Activated CD8-positive, alpha-beta memory T cell treated with anti-CD3 and anti-CD28 coated beads, Interleukin-2, amount 10 ng/mL, durations not matched to agents 7 days and 5 days (primary cell): ENCODE measurements around the gene RALY. TPM values are rescaled to one million over a fixed set of nuclear protein-coding genes. Genes with fewer than 3 reads are reported as not detected.

Source experiments
- ATAC-seq: fragments of 150-1000 bp; cut with Tn5 transposase; one replicate; pipeline ENCODE4 v1.10.0; 2021; ENCODE audit warnings: moderate library complexity
- CTCF ChIA-PET: fragments of 350-600 bp; sonication (Branson Sonifier 250); formaldehyde crosslinking; loops from one replicate; lab custom pipeline; 2021; ENCODE audit warnings: antibody characterized with exemption; lab: Charles Lee
- DNase-seq: peaks from one replicate; pipeline ENCODE4 v3.0.0-alpha.2; 2020
- H3K27ac Mint-ChIP-seq: one replicate; pipeline ENCODE4 v1.8.0; 2021; ENCODE audit warnings: mild to moderate bottlenecking, mixed read lengths
- H3K27me3 Mint-ChIP-seq: one replicate; pipeline ENCODE4 v1.8.0; 2021; ENCODE audit warnings: mixed read lengths
- H3K36me3 Mint-ChIP-seq: one replicate; pipeline ENCODE4 v1.8.0; 2021; ENCODE audit warnings: mild to moderate bottlenecking, mixed read lengths
- H3K4me1 Mint-ChIP-seq: one replicate; pipeline ENCODE4 v1.8.0; 2021; ENCODE audit warnings: mixed read lengths
- H3K4me3 Mint-ChIP-seq: one replicate; pipeline ENCODE4 v1.8.0; 2021; ENCODE audit warnings: mild to moderate bottlenecking, moderate library complexity, mixed read lengths
- H3K9me3 Mint-ChIP-seq: one replicate; pipeline ENCODE4 v1.8.0; 2022; ENCODE audit warnings: low read depth, mixed read lengths
- total RNA-seq, 2 experiments: library from RNA; stranded (reverse); gene quantifications; one replicate each; pipeline ENCODE4 v1.2.3, GENCODE V29; 2021

The RALY gene
- total RNA-seq, 2 experiments from 2014 or later: 177 to 221 TPM

- peaks cover 5% of the 10 kb centered on the region for H3K4me1 Mint-ChIP-seq
- DNase-seq: no peak
- H3K27ac Mint-ChIP-seq: peak overlapping the region; percentile 35
- no peaks in the 10 kb centered on the region for H3K27me3 Mint-ChIP-seq
- ATAC-seq: no peak
- no peaks in the 10 kb centered on the region for H3K9me3 Mint-ChIP-seq
- CTCF ChIA-PET: no interaction called here
- H3K36me3 Mint-ChIP-seq: peaks cover 41% of the 10 kb centered on the region
- no peak overlapping the region for H3K4me3 Mint-ChIP-seq
These were observed 90.7 kb downstream of the RALY start for GRCh38 chr20:34084227-34084923.

- Mint-ChIP-seq H3K36me3 (peaks cover 46% of the 10 kb centered on the region), H3K4me3 (no peak overlapping the region), H3K27me3 (no peaks in the 10 kb centered on the region), H3K9me3 (no peaks in the 10 kb centered on the region), H3K27ac (no peak overlapping the region), H3K4me1 (peaks cover 5% of the 10 kb centered on the region)
- CTCF ChIA-PET: no interaction called here
- no peak for DNase-seq
- no peak for ATAC-seq
These were observed 91.9 kb downstream of the RALY start for GRCh38 chr20:34085544-34086040.

GRCh38 chr20:34088305-34089174 lies 94.8 kb downstream of the RALY start:
- H3K4me1 Mint-ChIP-seq: peaks cover 5% of the 10 kb centered on the region
- DNase-seq: no peak
- CTCF ChIA-PET: no interaction called here
- H3K9me3 Mint-ChIP-seq: no peaks in the 10 kb centered on the region
- no peak for ATAC-seq
- no peaks in the 10 kb centered on the region for H3K27me3 Mint-ChIP-seq
- H3K4me3 Mint-ChIP-seq: no peak overlapping the region
- peak overlapping the region; percentile 33 for H3K27ac Mint-ChIP-seq
- H3K36me3 Mint-ChIP-seq: peaks cover 62% of the 10 kb centered on the region

GRCh38 chr20:34089175-34089479 lies 95.4 kb downstream of the RALY start:
- Mint-ChIP-seq H3K27me3 (no peaks in the 10 kb centered on the region), H3K27ac (no peak overlapping the region), H3K9me3 (no peaks in the 10 kb centered on the region), H3K4me1 (peaks cover 5% of the 10 kb centered on the region), H3K36me3 (peaks cover 67% of the 10 kb centered on the region), H3K4me3 (no peak overlapping the region)
- no peak for DNase-seq
- CTCF ChIA-PET: no interaction called here
- ATAC-seq: no peak

GRCh38 chr20:34089655-34090345 lies 96.1 kb downstream of the RALY start:
- no peak for DNase-seq
- CTCF ChIA-PET: interaction anchor here (1.2 to 1.3 kb wide), 2 partner anchors 11 to 36 kb away, joined by 3 read pairs; no protein-coding TSS in a partner anchor
- Mint-ChIP-seq H3K9me3 (no peaks in the 10 kb centered on the region), H3K4me1 (peaks cover 5% of the 10 kb centered on the region), H3K27me3 (no peaks in the 10 kb centered on the region), H3K4me3 (no peak overlapping the region), H3K36me3 (peaks cover 66% of the 10 kb centered on the region), H3K27ac (no peak overlapping the region)
- ATAC-seq: no peak

GRCh38 chr20:34090645-34091044 lies 96.9 kb downstream of the RALY start:
- ATAC-seq: no peak
- Mint-ChIP-seq H3K27ac (no peak overlapping the region), H3K36me3 (peaks cover 66% of the 10 kb centered on the region), H3K4me3 (no peak overlapping the region), H3K27me3 (no peaks in the 10 kb centered on the region), H3K9me3 (no peaks in the 10 kb centered on the region), H3K4me1 (peaks cover 5% of the 10 kb centered on the region)
- no peak for DNase-seq
- CTCF ChIA-PET: interaction anchor here (1.2 to 1.3 kb wide), 2 partner anchors 10 to 37 kb away, joined by 3 read pairs; no protein-coding TSS in a partner anchor

GRCh38 chr20:34091637-34092200 lies 98.0 kb downstream of the RALY start:
- peaks cover 5% of the 10 kb centered on the region for H3K4me1 Mint-ChIP-seq
- DNase-seq (no peak), ATAC-seq (no peak)
- H3K36me3 Mint-ChIP-seq: peaks cover 73% of the 10 kb centered on the region
- H3K27me3 Mint-ChIP-seq: no peaks in the 10 kb centered on the region
- CTCF ChIA-PET: interaction anchor here (1.2 kb wide), 1 partner anchor 9 kb away, joined by 3 read pairs; no protein-coding TSS in a partner anchor
- no peak overlapping the region for H3K4me3 Mint-ChIP-seq
- H3K9me3 Mint-ChIP-seq: no peaks in the 10 kb centered on the region
- H3K27ac Mint-ChIP-seq: no peak overlapping the region

GRCh38 chr20:34093895-34094294 lies 100.2 kb downstream of the RALY start:
- Mint-ChIP-seq H3K27ac (no peak overlapping the region), H3K36me3 (peaks cover 74% of the 10 kb centered on the region), H3K9me3 (no peaks in the 10 kb centered on the region), H3K27me3 (no peaks in the 10 kb centered on the region), H3K4me1 (peaks cover 3% of the 10 kb centered on the region), H3K4me3 (no peak overlapping the region)
- CTCF ChIA-PET: no interaction called here
- DNase-seq (no peak), ATAC-seq (no peak)

GRCh38 chr20:34095825-34096224 lies 102.1 kb downstream of the RALY start:
- Mint-ChIP-seq H3K4me1 (peaks cover 4% of the 10 kb centered on the region), H3K9me3 (no peaks in the 10 kb centered on the region), H3K27me3 (no peaks in the 10 kb centered on the region), H3K4me3 (no peak overlapping the region), H3K36me3 (peaks cover 71% of the 10 kb centered on the region), H3K27ac (no peak overlapping the region)
- ATAC-seq (no peak), DNase-seq (no peak)
- CTCF ChIA-PET: interaction anchor here (0.7 to 2.2 kb wide), 2 partner anchors 17 to 27 kb away, joined by 3 to 5 read pairs; partner anchors contain the start of gene EIF2S2

- ATAC-seq: no peak
- H3K4me1 Mint-ChIP-seq: peaks cover 6% of the 10 kb centered on the region
- no peak overlapping the region for H3K4me3 Mint-ChIP-seq
- no peak overlapping the region for H3K27ac Mint-ChIP-seq
- H3K27me3 Mint-ChIP-seq: no peaks in the 10 kb centered on the region
- peaks cover 73% of the 10 kb centered on the region for H3K36me3 Mint-ChIP-seq
- H3K9me3 Mint-ChIP-seq: no peaks in the 10 kb centered on the region
- CTCF ChIA-PET: interaction anchor here (1.2 to 2.2 kb wide), 2 partner anchors 12 to 16 kb away, joined by 3 to 5 read pairs; partner anchors contain the start of gene EIF2S2
- no peak for DNase-seq
These were observed 103.2 kb downstream of the RALY start for GRCh38 chr20:34096699-34097444.

GRCh38 chr20:34098570-34098969 lies 104.9 kb downstream of the RALY start:
- Mint-ChIP-seq H3K36me3 (peaks cover 75% of the 10 kb centered on the region), H3K4me3 (no peak overlapping the region), H3K27me3 (no peaks in the 10 kb centered on the region), H3K4me1 (peaks cover 21% of the 10 kb centered on the region), H3K27ac (no peak overlapping the region), H3K9me3 (no peaks in the 10 kb centered on the region)
- CTCF ChIA-PET: no interaction called here
- ATAC-seq: no peak
- no peak for DNase-seq

- CTCF ChIA-PET: interaction anchor here (1.1 kb wide), 1 partner anchor 10 kb away, joined by 3 read pairs; no protein-coding TSS in a partner anchor
- H3K4me3 Mint-ChIP-seq: no peak overlapping the region
- H3K27ac Mint-ChIP-seq: no peak overlapping the region
- DNase-seq (no peak), ATAC-seq (no peak)
- peaks cover 29% of the 10 kb centered on the region for H3K4me1 Mint-ChIP-seq
- no peaks in the 10 kb centered on the region for H3K9me3 Mint-ChIP-seq
- peaks cover 80% of the 10 kb centered on the region for H3K36me3 Mint-ChIP-seq
- no peaks in the 10 kb centered on the region for H3K27me3 Mint-ChIP-seq
These were observed 106.0 kb downstream of the RALY start for GRCh38 chr20:34099675-34100074.
